B cell (primary cell): Measurements from ENCODE around the gene DLG1.

Experiments
- CTCF ChIP-seq: fragments of 200-600 bp; IDR thresholded peaks from one replicate; pipeline ENCODE4 v1.8.0; 2022; ENCODE audit warnings: antibody characterized with exemption, mild to moderate bottlenecking
- EZH2 ChIP-seq: IDR thresholded peaks from 2 replicates; pipeline ENCODE4 v1.6.1; 2012; ENCODE audit warnings: borderline replicate concordance, low read depth, mild to moderate bottlenecking, moderate library complexity, low read length; ENCODE audit not compliant: insufficient read depth, poor library complexity, severe bottlenecking

DNA sequence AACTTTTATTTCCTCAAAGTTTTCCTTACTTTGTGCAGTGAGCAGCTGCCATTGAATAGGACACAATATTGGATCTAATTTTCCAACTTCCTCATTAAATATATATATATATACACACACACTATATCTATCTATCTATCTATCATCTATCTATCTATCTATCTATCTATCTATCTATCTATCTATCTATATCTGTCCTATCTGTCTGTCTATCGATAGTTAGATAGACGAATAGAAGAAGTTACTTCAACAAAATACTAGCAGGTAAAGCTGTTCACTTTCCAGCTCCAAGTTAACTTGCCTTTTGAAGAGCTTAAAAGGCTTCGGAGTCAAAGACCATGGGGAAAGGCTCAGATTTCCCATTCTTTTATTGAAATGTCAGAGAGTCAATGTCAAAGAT lies 3.6 kb upstream of the DLG1 start:
- TF ChIP-seq CTCF (no peak), EZH2 (no peak)
